PC-9 (cell line): ENCODE results near the gene MYBBP1A.

Experiments used
- CTCF ChIP-seq: fragments of 200-600 bp; sonication (generic); conservative IDR thresholded peaks from 2 replicates; pipeline ENCODE4 v1.6.1; 2017; ENCODE audit warnings: mixed run types, antibody characterized with exemption, mild to moderate bottlenecking, moderate library complexity
- EZH2 ChIP-seq: fragments of 200-600 bp; sonication (generic); IDR thresholded peaks from 2 replicates; pipeline ENCODE4 v1.8.0; 2017; ENCODE audit warnings: antibody characterized with exemption, low read depth

DNA sequence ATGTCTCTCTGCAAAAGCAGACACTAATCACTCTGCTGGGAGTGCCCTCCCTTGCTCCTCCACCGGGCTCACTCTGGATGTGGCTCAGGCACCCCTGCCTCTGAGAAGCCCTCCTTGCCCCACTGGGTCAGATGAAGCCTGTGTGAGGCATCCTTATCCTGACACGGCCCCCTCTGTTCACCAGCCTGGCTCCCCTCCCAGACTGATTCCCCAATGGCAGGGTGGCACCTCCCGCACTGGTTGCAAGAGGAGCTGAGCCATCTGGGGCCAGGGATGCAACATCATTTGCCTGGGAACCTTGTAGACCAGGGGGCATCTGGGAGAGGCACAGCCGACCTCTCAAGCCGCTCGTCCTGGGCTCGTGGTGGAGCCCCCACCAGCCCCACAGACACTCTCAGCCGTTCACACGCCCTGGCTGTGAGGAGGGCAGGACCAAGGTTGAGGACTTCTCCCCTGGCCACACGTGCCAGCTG, 35.8 kb upstream of the MYBBP1A start:
- TF ChIP-seq CTCF (no peak), EZH2 (no peak)
